ENCODE data around the gene TGM6.

DNA sequence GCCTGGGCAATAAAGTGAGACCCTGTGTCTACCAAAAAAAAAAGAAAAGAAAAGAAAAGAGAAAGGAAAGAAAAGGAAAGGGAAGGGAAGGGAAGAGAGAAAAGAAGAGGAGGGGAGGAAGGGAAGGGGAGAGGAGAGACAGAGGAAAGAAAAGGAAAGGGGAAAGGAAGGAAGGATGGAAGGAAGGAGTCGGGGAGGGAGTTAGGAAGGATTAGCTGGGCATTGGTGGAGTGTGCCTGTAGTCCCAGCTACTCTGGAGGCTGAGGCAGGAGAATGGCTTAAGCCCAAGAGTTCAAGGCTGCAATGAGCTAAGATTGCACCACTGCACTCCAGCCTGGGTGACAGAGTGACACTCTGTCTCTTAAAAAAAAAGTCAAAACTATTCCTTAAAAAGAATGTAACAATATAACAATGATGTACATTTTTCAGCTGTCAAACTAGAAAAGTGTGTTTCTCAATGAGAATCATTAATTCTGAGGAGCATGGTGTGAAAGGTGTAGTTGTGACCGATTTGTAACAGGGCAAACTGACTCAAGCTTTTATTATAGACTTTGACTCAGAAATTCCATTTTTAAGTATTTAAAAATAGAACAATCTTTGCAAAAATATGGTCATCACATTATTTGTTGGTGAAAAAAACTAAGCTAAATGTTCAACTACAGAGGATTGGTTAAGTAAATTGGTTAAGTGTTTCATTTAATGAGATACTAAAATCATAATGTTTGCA lies 75.2 kb downstream of the TGM6 start:
- TF ChIP-seq, protein P1, sequence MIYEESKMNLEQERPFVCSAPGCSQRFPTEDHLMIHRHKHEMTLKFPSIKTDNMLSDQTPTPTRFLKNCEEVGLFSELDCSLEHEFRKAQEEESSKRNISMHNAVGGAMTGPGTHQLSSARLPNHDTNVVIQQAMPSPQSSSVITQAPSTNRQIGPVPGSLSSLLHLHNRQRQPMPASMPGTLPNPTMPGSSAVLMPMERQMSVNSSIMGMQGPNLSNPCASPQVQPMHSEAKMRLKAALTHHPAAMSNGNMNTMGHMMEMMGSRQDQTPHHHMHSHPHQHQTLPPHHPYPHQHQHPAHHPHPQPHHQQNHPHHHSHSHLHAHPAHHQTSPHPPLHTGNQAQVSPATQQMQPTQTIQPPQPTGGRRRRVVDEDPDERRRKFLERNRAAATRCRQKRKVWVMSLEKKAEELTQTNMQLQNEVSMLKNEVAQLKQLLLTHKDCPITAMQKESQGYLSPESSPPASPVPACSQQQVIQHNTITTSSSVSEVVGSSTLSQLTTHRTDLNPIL (CRISPR knock-in tag; IDR thresholded peaks at IDR 0.05; ENCODE audit: low read depth), result no peak
- no peak for TF ChIP-seq RARB (CRISPR knock-in tag; IDR thresholded peaks at IDR 0.05)
- no peak for TF ChIP-seq ARNTL (CRISPR knock-in tag; IDR thresholded peaks at IDR 0.05; ENCODE audit: borderline replicate concordance, low read depth)
- TF ChIP-seq ZFP3 (CRISPR knock-in tag; IDR thresholded peaks at IDR 0.05), result no peak
- TF ChIP-seq BACH2 (CRISPR knock-in tag; IDR thresholded peaks at IDR 0.05; ENCODE audit: borderline replicate concordance), result no peak
- TF ChIP-seq TCF4 (CRISPR knock-in tag; IDR thresholded peaks at IDR 0.05; ENCODE audit: borderline replicate concordance), result no peak
- TF ChIP-seq, protein P2, sequence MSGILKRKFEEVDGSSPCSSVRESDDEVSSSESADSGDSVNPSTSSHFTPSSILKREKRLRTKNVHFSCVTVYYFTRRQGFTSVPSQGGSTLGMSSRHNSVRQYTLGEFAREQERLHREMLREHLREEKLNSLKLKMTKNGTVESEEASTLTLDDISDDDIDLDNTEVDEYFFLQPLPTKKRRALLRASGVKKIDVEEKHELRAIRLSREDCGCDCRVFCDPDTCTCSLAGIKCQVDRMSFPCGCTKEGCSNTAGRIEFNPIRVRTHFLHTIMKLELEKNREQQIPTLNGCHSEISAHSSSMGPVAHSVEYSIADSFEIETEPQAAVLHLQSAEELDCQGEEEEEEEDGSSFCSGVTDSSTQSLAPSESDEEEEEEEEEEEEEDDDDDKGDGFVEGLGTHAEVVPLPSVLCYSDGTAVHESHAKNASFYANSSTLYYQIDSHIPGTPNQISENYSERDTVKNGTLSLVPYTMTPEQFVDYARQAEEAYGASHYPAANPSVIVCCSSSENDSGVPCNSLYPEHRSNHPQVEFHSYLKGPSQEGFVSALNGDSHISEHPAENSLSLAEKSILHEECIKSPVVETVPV (CRISPR knock-in tag; IDR thresholded peaks at IDR 0.05), result no peak
- no peak for TF ChIP-seq ZFP30 (CRISPR knock-in tag; IDR thresholded peaks at IDR 0.05)
- TF ChIP-seq ZNF8 (CRISPR knock-in tag; IDR thresholded peaks at IDR 0.05), result no peak
- no peak for TF ChIP-seq ISL1 (CRISPR knock-in tag; IDR thresholded peaks at IDR 0.05)
- TF ChIP-seq, protein P3, sequence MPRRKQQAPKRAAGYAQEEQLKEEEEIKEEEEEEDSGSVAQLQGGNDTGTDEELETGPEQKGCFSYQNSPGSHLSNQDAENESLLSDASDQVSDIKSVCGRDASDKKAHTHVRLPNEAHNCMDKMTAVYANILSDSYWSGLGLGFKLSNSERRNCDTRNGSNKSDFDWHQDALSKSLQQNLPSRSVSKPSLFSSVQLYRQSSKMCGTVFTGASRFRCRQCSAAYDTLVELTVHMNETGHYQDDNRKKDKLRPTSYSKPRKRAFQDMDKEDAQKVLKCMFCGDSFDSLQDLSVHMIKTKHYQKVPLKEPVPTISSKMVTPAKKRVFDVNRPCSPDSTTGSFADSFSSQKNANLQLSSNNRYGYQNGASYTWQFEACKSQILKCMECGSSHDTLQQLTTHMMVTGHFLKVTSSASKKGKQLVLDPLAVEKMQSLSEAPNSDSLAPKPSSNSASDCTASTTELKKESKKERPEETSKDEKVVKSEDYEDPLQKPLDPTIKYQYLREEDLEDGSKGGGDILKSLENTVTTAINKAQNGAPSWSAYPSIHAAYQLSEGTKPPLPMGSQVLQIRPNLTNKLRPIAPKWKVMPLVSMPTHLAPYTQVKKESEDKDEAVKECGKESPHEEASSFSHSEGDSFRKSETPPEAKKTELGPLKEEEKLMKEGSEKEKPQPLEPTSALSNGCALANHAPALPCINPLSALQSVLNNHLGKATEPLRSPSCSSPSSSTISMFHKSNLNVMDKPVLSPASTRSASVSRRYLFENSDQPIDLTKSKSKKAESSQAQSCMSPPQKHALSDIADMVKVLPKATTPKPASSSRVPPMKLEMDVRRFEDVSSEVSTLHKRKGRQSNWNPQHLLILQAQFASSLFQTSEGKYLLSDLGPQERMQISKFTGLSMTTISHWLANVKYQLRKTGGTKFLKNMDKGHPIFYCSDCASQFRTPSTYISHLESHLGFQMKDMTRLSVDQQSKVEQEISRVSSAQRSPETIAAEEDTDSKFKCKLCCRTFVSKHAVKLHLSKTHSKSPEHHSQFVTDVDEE (CRISPR knock-in tag; IDR thresholded peaks at IDR 0.05), result no peak
- no peak for TF ChIP-seq ZC3H10 (CRISPR knock-in tag; IDR thresholded peaks at IDR 0.05)

Data from SK-N-SH treated with all-trans-retinoic acid at 6 μM for 48 hours (cell line).